Mammary epithelial cell (primary cell): ENCODE results near the gene SF3B4.

Experiments used
- CTCF ChIP-seq, 2 donors: IDR thresholded peaks in 1 of 2; conservative IDR thresholded peaks in 1 of 2; 2 replicates each; pipeline ENCODE4 v1.5.1; 2011 to 2012; ENCODE audit warnings: inconsistent platforms in 2 of 2, low read length in 2 of 2, mild to moderate bottlenecking in 2 of 2, control low read depth in 1 of 2, low read depth in 1 of 2; ENCODE audit not compliant: insufficient read depth in 1 of 2; ENCODE audit errors: extremely low read depth in 1 of 2
- EZH2 ChIP-seq: IDR thresholded peaks from 2 replicates; pipeline ENCODE4 v1.6.1; 2012; ENCODE audit warnings: low read length, inconsistent platforms, borderline replicate concordance

- TF ChIP-seq EZH2 (no peak), CTCF (conservative IDR thresholded peaks at IDR 0.05 in 1 of 2, IDR thresholded peaks at IDR 0.05 in 1 of 2; ENCODE audit: extremely low read depth in 1 of 2, insufficient read depth in 1 of 2, low read depth in 1 of 2, low read length in 2 of 2) (no peak)
Observed at GRCh38 chr1:149883598-149884247, 43.9 kb downstream of the SF3B4 start.
